ENCODE measurements around the gene NFE2L2.
A peak's percentile ranks its signal among the peaks of the same experiment; 100 is the strongest.

The NFE2L2 gene

DNA sequence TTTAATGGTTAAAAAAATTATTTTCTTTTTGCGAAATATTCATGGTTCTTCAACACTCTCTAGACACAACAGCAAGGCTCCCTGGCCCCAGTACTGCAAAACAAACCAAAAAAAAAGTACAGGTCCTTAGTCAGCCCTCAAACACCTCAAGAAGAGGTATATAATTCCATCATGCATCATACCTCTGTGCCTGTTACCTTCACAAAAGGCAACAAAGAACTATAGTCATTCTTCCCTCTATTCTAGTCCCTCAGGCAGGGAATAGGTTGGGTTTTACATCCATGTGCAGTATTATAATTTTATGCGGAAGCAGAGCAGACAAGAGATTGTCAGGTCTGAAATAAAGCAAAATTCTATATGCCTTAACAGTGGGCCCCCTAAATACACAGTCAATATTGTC, 8.5 kb downstream of the NFE2L2 start:
- H3K27ac ChIP-seq = no peak overlapping the region
- no peak for DNase-seq (ENCODE audit: low spot score)
- ChIA-PET CTCF (no interaction called here), POLR2A (ENCODE audit: low non-redundant PET) (no interaction called here)
- TF ChIP-seq, protein P1, sequence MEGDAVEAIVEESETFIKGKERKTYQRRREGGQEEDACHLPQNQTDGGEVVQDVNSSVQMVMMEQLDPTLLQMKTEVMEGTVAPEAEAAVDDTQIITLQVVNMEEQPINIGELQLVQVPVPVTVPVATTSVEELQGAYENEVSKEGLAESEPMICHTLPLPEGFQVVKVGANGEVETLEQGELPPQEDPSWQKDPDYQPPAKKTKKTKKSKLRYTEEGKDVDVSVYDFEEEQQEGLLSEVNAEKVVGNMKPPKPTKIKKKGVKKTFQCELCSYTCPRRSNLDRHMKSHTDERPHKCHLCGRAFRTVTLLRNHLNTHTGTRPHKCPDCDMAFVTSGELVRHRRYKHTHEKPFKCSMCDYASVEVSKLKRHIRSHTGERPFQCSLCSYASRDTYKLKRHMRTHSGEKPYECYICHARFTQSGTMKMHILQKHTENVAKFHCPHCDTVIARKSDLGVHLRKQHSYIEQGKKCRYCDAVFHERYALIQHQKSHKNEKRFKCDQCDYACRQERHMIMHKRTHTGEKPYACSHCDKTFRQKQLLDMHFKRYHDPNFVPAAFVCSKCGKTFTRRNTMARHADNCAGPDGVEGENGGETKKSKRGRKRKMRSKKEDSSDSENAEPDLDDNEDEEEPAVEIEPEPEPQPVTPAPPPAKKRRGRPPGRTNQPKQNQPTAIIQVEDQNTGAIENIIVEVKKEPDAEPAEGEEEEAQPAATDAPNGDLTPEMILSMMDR (conservative IDR thresholded peaks at IDR 0.05; ENCODE audit: low read depth) = no peak

DNA sequence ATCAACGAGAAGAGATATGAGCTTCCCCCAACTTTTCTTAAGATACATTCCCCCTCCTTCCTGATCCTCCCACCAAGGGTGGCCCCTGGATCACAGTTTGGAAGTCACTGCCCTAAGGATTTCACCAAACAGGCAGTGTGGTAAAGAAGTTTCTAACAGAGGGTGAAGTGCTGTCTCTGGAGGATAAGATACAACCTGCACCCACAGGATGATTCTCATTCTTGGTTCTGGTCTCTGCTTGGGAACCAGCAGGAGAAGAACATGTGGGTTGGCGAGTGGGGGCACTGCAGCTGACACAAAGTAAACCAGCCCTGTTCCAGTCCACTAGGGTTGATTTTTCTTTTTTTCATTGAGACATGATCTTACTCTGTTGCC, 9.3 kb downstream of the NFE2L2 start:
- TF ChIP-seq, protein P1 (conservative IDR thresholded peaks at IDR 0.05; ENCODE audit: low read depth) = no peak
- ChIA-PET CTCF (interaction anchor here (0.6 kb wide), 1 partner anchor 233 kb away, joined by 7 read pairs; no protein-coding TSS in a partner anchor), POLR2A (ENCODE audit: low non-redundant PET) (interaction anchor here (0.6 kb wide), 2 partner anchors 9 to 10 kb away, joined by 3 to 9 read pairs; no protein-coding TSS in a partner anchor)
- H3K27ac ChIP-seq = peak overlapping the region; percentile 48
- DNase-seq (ENCODE audit: low spot score) = no peak

DNA sequence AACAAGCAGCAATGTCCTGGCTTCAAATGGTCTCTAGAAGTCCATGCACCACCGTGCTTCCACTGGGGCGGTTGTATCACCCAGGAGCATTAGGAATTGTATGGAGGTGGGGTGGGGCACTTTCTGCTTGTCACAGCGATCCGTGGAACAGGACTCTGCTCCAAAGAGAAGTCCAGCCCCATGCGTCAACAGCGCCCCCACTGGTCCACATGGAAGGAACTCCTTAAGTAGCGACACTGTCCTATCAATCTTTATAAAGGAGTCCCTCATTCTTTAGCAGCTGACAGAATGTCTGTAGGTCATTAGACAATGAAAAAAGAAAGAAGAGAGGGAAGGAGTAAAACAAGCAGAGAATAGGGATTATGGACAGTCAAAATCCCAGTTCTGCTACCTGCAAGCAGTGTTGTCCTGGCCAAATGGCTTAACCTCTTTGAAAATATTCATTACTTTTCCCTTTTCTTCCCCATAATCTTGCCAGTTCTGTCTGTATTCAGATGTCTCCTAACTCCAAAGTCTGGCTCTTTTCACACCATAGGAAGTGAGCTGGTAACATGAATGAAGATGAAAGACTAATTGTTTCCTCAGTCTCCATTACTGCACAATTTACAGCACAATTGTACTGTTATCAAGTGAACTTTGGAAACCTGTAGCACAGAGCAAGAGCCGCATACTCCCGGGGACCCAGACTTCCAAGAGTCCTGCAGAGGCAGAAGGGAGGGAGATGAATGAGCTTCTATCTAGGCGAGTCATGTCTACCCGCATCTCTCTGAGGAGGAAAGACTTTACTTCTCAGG, 9.9 kb downstream of the NFE2L2 start:
- peak overlapping the region; percentile 59 for H3K27ac ChIP-seq
- TF ChIP-seq, protein P1 (conservative IDR thresholded peaks at IDR 0.05; ENCODE audit: low read depth) = no peak
- POLR2A ChIA-PET (ENCODE audit: low non-redundant PET) = interaction anchor here (0.6 kb wide), 2 partner anchors 8 to 10 kb away, joined by 3 to 9 read pairs; no protein-coding TSS in a partner anchor
- no peak for DNase-seq (ENCODE audit: low spot score)
- CTCF ChIA-PET = interaction anchor here (0.6 kb wide), 1 partner anchor 234 kb away, joined by 7 read pairs; no protein-coding TSS in a partner anchor

DNA sequence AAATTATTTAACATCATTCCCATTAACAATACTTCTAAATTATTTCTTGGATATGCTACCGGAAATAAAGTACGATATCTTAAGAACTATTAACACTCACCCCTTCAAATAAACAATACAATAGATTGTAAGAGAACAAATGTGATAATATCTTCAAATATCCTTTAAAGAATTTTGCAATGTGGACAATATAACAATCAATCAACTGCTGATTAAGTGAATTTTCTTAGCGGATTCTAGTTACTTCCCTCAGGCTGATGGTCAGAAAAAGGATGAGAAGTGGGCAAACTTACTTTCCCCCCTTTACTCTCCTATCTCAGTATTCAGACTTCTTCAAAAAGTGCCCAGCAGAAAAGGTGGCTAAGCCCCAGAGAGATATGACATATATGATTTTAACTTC, 10.8 kb downstream of the NFE2L2 start:
- ChIA-PET POLR2A (ENCODE audit: low non-redundant PET) (no interaction called here), CTCF (interaction anchor here (0.6 kb wide), 1 partner anchor 89 kb away, joined by 3 read pairs; no protein-coding TSS in a partner anchor)
- TF ChIP-seq, protein P1 (conservative IDR thresholded peaks at IDR 0.05; ENCODE audit: low read depth) = no peak
- H3K27ac ChIP-seq = no peak overlapping the region
- no peak for DNase-seq (ENCODE audit: low spot score)

DNA sequence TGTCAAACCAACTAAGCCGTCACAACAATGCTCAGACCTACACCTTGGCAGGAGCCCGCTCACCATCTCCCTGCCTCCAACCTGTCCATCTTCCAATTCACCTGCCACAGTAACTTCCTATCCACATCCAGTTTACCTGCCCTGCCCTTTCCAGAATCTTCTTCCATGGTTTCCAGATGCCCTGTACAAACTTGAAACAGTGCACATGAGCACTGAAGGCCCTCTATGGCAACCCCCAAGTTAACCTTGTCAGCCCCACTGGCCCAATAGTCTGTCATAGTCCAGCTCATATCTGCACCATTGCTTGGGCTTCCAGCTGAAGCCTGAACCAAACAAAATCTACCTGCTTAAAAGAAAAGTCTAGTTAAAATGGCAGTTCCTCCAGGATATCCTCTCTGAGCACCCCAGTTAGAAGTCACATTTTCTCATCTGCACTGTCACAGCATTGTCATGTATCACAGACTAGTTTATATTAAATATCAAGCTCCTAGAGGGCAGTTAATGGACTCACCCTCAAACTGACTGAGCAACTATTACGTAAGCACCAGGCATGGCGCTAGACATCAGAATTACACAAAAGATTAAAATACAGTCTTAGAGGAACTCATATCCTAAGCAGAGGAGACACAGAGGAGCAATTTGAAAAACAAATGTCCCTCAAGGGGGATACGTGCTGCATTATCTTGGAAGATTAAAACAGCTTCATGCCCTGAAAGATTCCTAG, 11.6 kb downstream of the NFE2L2 start:
- H3K27ac ChIP-seq = peak overlapping the region; percentile 71
- POLR2A ChIA-PET (ENCODE audit: low non-redundant PET) = no interaction called here
- DNase-seq (ENCODE audit: low spot score) = no peak
- CTCF ChIA-PET = interaction anchor here (0.6 to 1.2 kb wide), 2 partner anchors 82 to 163 kb away, joined by 4 to 5 read pairs; no protein-coding TSS in a partner anchor
- TF ChIP-seq, protein P1 (conservative IDR thresholded peaks at IDR 0.05; ENCODE audit: low read depth) = no peak

DNA sequence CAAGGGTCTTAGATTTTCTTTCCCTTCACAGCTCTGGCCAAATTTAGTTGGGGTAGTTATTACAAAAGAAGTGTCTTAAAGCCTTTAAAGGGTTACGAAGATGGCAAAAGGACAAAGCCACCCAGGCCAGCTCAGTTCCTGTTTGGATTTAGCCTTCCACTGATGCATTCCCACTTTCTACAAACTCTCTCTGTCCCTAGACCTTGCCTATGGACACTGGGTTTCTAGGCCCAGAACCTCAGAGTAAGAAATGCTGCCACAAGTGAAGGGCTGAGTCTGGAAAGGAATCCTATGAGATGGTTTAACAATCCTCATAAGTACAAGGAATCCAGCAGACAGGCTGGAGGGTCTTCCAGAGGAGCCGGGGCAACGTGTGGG, 13.4 kb downstream of the NFE2L2 start:
- peak overlapping the region; percentile 80 for H3K27ac ChIP-seq
- TF ChIP-seq, protein P1 (conservative IDR thresholded peaks at IDR 0.05; ENCODE audit: low read depth) = no peak
- ChIA-PET CTCF (no interaction called here), POLR2A (ENCODE audit: low non-redundant PET) (no interaction called here)
- no peak for DNase-seq (ENCODE audit: low spot score)
